Smooth muscle cell (in vitro differentiated cells): Measurements from ENCODE around the gene B3GALT4. TPM values are rescaled to one million over a fixed set of nuclear protein-coding genes. Genes with fewer than 3 reads are reported as not detected.

Experiments
- DNase-seq: peaks from one replicate; lab custom pipeline; 2025; ENCODE audit not compliant: unreplicated experiment; lab: John Stamatoyannopoulos, UW
- H2AFZ ChIP-seq: fragments of 200-600 bp; sonication (generic); 2 replicates; pipeline ENCODE4 v1.6.0; 2016; ENCODE audit warnings: antibody characterized with exemption, low read depth, mild to moderate bottlenecking
- H3F3A ChIP-seq: fragments of 200-600 bp; sonication (generic); 2 replicates; pipeline ENCODE4 v1.6.0; 2017; ENCODE audit warnings: antibody characterized with exemption, low read depth
- H3K27ac ChIP-seq: fragments of 200-600 bp; sonication (generic); 2 replicates; pipeline ENCODE4 v1.5.1; 2016; ENCODE audit warnings: low read depth, mild to moderate bottlenecking
- H3K27me3 ChIP-seq: fragments of 200-600 bp; sonication (generic); 2 replicates; pipeline ENCODE4 v1.6.1; 2016; ENCODE audit warnings: low read depth, mild to moderate bottlenecking
- H3K36me3 ChIP-seq: fragments of 200-600 bp; sonication (generic); 2 replicates; pipeline ENCODE4 v1.5.1; 2016; ENCODE audit warnings: low read depth
- H3K4me1 ChIP-seq: fragments of 200-600 bp; sonication (generic); 2 replicates; pipeline ENCODE4 v1.5.1; 2016; ENCODE audit warnings: low read depth
- H3K4me2 ChIP-seq: fragments of 200-600 bp; sonication (generic); 2 replicates; pipeline ENCODE4 v1.6.0; 2016; ENCODE audit warnings: mild to moderate bottlenecking
- H3K4me3 ChIP-seq: fragments of 200-600 bp; sonication (generic); 2 replicates; pipeline ENCODE4 v1.5.1; 2016; ENCODE audit warnings: mild to moderate bottlenecking
- H3K79me2 ChIP-seq: fragments of 200-600 bp; sonication (generic); 2 replicates; pipeline ENCODE4 v1.6.0; 2016; ENCODE audit warnings: low read depth, mild to moderate bottlenecking
- H3K9ac ChIP-seq: fragments of 200-600 bp; sonication (generic); 2 replicates; pipeline ENCODE4 v1.6.0; 2016; ENCODE audit warnings: low read depth
- H3K9me3 ChIP-seq: fragments of 200-600 bp; sonication (generic); replicated peaks from 2 replicates; pipeline ENCODE4 v1.5.1; 2016; ENCODE audit warnings: low read depth
- H4K20me1 ChIP-seq: fragments of 200-600 bp; sonication (generic); 2 replicates; pipeline ENCODE4 v1.6.0; 2016; ENCODE audit warnings: low read depth
- CTCF ChIP-seq: fragments of 200-600 bp; sonication (generic); IDR thresholded peaks from 2 replicates; pipeline ENCODE4 v1.5.1; 2017; ENCODE audit warnings: borderline replicate concordance, mild to moderate bottlenecking, antibody characterized with exemption; ENCODE audit not compliant: insufficient read depth, poor library complexity, severe bottlenecking
- WGBS: methylation state at CpG from one replicate; pipeline ENCODE4 v1.1.7; 2016; ENCODE audit warnings: low lambda C conversion rate; 5-methylcytosine and 5-hydroxymethylcytosine counted together
- polyA plus RNA-seq: library from polyadenylated mRNA; unstranded; fragments of >200 nt; fragmentation: Nextera tagmentation; extraction: Ambion mirVana; gene quantifications from 2 replicates; pipeline ENCODE4 v1.2.1, GENCODE V29; 2016
- total RNA-seq: library from RNA; depleted of rRNA; stranded (reverse); fragments of >200 nt; gene quantifications from 2 replicates; pipeline ENCODE4 v1.2.3, GENCODE V29; 2014

The B3GALT4 gene
- total and polyA plus RNA-seq, 2 experiments from 2014 or later: 2.9 to 6.1 TPM

- 6% methylated on average over 29 of the region's 29 CpGs for WGBS
These were observed 35.6 kb downstream of the B3GALT4 start for GRCh38 chr6:33312361-33313104.

GRCh38 chr6:33313105-33313708, 36.3 kb downstream of the B3GALT4 start:
- Histone ChIP-seq H3K27ac (peak overlapping the region; percentile 96), H4K20me1 (peaks cover 52% of the 10 kb centered on the region), H3K27me3 (no peaks in the 10 kb centered on the region), H3K36me3 (no peaks in the 10 kb centered on the region), H3K4me3 (peak overlapping the region; percentile 71), H3K4me2 (peak overlapping the region; percentile 98), H3F3A (peaks cover 9% of the 10 kb centered on the region), H2AFZ (peak overlapping the region; percentile 1), H3K4me1 (peaks cover 13% of the 10 kb centered on the region), H3K9ac (peak overlapping the region; percentile 88), H3K9me3 (no peaks in the 10 kb centered on the region), H3K79me2 (peaks cover 46% of the 10 kb centered on the region)
- 2% methylated on average over 32 of the region's 33 CpGs for WGBS
- TF ChIP-seq CTCF: no peak
- DNase-seq: no peak

More at GRCh38 chr6:33312361-33313104, 35.6 kb downstream of the B3GALT4 start:
- H3K79me2 ChIP-seq: peaks cover 50% of the 10 kb centered on the region
- peak overlapping the region; percentile 96 for H3K27ac ChIP-seq
- TF ChIP-seq CTCF: no peak
- DNase-seq: no peak
- peaks cover 54% of the 10 kb centered on the region for H4K20me1 ChIP-seq
- H3K27me3 ChIP-seq: no peaks in the 10 kb centered on the region
- H3K4me1 ChIP-seq: peaks cover 13% of the 10 kb centered on the region
- H2AFZ ChIP-seq: no peak overlapping the region
- H3K9ac ChIP-seq: peak overlapping the region; percentile 88
- H3F3A ChIP-seq: peaks cover 7% of the 10 kb centered on the region
- peak overlapping the region; percentile 98 for H3K4me2 ChIP-seq
- H3K36me3 ChIP-seq: no peaks in the 10 kb centered on the region
- no peaks in the 10 kb centered on the region for H3K9me3 ChIP-seq
- H3K4me3 ChIP-seq: peak overlapping the region; percentile 71

- Histone ChIP-seq H3K4me3 (peak within 1 kb of the TSS; percentile 71), H2AFZ (peak within 1 kb of the TSS; percentile 1), H3K4me2 (peak within 1 kb of the TSS; percentile 98), H3K27ac (peak within 1 kb of the TSS; percentile 96), H3K27me3 (no peaks in the 10 kb centered on the region), H3K9me3 (no peaks in the 10 kb centered on the region), H3K36me3 (no peaks in the 10 kb centered on the region), H3K9ac (peak within 1 kb of the TSS; percentile 88), H4K20me1 (peaks cover 45% of the 10 kb centered on the region), H3F3A (peaks cover 16% of the 10 kb centered on the region), H3K4me1 (peaks cover 20% of the 10 kb centered on the region), H3K79me2 (peaks cover 39% of the 10 kb centered on the region)
- no peak for TF ChIP-seq CTCF
- peak; percentile 69 for DNase-seq
- 2% methylated on average over 46 of the region's 47 CpGs for WGBS
These were observed 37.0 kb downstream of the B3GALT4 start, which contains the start of gene TAPBP for GRCh38 chr6:33313709-33314514. Gene TAPBP (minus strand): TSS chr6:33314078. CDS start chr6:33314041, 37 bp downstream.
